NCI-H226 (cell line): Measurements from ENCODE around the gene CDH3.

Source experiments
- DNase-seq: peaks from one replicate; pipeline ENCODE4 v3.0.0-alpha.2; 2015

CDH3 gene

DNA sequence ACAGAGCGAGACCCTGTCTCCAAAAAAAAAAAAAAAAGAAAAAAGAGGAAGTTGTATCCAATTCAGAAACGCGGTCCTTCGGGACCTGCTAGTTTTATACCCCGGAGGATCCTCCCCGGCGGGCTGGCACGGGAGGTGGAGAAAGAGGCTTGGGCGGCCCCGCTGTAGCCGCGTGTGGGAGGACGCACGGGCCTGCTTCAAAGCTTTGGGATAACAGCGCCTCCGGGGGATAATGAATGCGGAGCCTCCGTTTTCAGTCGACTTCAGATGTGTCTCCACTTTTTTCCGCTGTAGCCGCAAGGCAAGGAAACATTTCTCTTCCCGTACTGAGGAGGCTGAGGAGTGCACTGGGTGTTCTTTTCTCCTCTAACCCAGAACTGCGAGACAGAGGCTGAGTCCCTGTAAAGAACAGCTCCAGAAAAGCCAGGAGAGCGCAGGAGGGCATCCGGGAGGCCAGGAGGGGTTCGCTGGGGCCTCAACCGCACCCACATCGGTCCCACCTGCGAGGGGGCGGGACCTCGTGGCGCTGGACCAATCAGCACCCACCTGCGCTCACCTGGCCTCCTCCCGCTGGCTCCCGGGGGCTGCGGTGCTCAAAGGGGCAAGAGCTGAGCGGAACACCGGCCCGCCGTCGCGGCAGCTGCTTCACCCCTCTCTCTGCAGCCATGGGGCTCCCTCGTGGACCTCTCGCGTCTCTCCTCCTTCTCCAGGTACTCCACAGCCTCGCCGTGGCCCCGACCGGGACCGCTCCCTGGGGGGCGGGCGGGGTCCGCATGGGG lies at the start of gene CDH3:
Gene CDH3 (plus strand): TSS at position 596 of the 779 bp plus-strand sequence. CDS start 70 bp downstream, at position 666.
- peak; percentile 62 for DNase-seq

DNA sequence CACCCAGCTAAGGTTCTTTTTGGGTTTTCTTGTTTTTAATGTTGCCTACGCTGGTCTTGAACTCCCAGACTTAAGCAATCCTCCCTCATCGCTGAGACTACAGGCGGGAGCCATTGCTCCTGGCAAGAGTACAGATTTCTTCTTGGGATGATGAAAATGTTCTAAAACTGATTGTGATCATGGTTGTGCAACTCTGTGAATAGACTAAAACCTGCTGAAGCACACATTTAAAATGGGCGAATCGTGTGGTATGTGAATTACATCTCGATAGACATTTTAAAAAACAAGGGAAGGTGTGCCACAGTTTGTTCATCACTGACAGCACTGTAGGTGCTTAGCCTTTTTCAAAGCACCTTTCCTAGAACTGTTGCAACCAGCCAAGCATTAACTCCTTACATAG lies 48.8 kb upstream of the CDH3 start:
- DNase-seq, result no peak

DNA sequence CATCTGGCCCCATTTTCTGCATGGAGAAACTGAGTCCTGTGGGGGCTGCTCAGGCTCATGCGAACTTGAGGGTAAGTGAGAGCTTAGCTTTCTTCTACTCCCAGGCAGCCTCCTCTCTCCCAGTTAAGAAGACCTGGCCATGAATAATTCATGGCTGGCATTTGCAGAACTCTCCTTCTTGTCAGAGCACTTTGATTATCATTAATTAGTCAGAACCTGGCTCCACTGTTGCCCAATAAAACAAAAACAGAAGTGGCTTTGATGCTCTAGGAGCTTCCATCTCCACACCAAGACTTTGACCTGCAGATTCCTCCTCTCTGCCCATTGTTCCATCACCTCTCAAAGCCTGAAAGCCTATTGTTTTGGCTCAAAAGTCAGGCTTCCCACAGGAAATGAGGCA lies 45.5 kb upstream of the CDH3 start:
- DNase-seq, result no peak

DNA sequence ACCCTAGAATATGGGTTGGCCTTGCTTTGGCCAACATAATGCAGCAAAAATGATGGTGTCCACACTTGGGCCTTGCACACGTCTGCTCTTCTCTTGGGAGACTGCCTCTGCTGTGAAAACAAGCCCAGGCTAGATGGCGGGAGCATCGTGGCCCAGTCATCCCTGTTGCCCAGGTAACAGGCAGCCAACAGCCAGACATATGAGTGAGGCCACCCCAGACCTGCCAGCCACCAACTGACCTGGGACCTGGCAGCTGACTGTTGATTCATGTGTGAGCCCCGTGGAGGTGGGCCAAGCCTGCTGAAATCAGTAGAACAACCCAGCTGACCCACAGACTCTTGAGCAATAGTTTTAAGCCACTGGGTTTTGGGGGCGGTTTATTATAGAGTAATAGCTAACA lies 39.4 kb upstream of the CDH3 start:
- DNase-seq, result peak; percentile 36

DNA sequence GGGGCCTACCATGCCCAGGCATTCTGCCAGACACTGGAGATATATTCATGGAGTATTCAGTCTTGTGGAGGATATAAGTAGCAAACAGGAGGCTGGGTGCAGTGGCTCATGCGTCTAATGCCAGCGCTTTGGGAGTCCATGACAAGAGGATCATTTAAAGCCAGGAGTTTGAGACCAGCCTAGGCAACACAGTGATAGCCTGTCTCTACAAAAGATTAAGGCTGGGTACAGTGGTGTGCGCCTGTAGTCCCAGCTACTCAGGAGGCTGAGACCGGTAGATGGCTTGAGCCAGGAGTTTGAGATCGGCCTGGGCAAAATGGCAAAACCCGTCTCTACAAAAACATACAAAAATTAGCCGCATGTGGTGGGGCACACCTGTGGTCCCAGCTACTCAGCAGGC lies 37.7 kb upstream of the CDH3 start:
- no peak for DNase-seq

DNA sequence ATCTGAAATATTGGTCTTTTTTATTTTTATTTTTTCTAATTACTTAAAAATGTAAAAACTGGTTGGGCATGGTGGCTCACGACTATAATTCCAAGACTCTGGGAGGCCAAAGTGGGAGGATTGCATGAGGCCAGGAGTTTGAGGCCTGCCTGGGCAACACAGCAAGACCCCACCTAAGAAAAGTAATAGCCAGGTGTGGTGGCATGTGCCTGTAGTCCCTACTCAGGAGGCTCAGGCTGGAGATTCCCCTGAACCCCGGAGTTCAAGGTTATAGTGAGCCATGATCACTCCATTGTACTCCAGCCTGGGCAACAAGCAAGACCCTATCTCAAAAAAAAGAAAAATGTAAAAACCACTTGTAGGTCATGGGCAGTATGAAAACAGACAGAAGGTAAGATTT lies 36.8 kb upstream of the CDH3 start:
- DNase-seq, result no peak

DNA sequence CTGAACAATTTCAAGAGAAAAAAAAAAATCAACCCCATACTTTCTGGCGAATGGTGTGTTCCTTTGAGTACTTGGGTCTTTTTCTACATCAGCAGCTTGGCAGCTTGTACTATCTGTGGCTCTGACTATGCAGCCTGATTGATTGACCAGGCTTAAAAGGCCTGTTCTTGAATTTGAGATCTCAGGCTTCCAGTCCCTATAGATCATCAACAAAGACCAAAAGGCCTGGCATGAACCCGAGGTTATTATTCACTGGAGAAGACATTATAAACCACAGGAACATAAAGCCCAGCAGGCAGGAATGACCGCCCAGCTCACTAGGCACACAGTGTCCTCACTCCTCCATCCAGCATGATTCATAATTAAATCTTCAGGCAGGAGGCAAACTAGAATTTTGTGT lies 32.1 kb upstream of the CDH3 start:
- no peak for DNase-seq

DNA sequence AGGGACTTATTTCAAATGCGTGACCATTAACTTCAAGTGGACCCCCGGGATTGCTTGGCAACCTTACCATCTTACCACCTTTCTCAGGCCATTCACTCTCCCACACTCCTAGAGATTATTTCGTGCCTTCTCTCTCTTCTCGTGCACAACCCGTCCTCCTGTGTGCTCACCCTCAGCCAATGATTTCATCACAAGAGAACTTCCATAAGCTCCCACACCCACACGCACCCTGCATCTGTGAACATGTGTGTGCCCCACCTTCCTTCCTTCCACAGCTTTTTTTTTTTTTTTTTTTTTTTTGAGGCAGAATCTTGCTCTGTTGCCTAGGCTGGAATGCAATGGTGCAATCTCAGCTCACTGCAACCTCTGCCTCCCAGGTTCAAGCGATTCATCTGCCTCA lies 27.4 kb upstream of the CDH3 start:
- DNase-seq, result no peak

DNA sequence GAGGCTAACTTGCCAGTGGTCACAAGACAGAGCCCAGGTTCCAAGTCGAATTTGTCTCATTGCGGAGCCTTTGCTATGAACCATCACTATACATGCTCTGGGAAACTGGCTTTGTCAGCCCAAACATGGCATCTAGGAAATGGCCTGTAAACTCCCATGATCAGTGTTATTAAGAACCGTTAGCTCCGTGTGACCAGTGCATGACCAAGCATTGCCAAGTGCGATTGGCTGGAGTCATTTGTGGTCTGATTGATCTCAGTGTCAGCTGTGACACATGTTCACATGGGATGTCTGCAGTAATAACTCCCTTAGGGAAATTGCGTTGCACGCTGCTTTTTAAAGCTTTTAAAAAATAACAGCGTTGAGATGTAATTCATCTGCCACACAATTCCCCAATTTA lies 18.6 kb upstream of the CDH3 start:
- no peak for DNase-seq

DNA sequence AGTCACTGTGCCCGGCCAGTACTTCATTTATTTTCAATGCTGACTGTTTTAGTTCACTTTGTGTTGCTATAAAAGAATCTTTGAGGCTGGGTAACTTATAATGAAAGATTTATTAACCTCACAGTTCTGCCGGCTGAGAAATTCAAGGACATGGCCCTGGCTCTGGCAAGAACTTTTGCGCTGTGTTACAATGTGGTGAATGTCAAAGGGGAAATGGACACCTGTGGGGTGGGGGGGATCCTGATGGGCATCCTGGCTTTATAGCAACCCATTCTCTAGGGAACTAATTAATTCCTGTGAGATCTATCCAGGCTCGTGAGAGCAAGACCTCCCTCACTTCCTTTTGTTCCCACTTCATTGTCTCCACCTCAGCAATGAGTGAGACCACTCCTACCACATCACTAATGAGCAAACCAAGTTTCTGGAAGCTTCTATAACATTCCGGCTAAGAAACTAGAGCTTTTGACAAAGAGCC lies 17.1 kb upstream of the CDH3 start:
- DNase-seq, result no peak

DNA sequence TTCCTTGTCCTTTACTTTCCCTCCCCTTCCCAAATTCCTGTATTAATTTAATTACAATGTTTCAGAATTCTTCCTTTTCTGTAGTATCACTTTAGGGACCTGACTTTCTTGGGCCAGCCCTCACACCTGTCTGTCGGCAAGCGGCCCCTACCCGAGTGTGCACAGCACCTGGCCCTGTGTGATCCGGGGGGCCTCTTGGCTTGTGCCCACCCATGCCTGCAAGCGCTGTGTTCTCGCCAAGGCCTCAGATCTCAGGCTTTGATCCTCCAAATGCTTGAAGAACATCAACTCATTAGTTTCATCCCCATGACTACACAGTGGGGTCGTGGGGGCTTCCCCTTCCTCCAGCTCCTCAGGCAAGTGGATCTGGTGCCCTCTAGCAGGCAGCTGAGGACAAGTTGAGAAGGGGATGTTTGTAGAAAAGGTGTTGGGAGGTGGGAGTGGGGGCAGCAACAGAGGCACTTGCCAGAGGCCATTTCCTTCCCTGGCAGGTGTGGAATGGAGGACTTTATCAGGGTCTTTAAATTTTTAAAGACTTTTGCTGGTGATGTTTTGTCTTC lies 15.7 kb upstream of the CDH3 start:
- no peak for DNase-seq

DNA sequence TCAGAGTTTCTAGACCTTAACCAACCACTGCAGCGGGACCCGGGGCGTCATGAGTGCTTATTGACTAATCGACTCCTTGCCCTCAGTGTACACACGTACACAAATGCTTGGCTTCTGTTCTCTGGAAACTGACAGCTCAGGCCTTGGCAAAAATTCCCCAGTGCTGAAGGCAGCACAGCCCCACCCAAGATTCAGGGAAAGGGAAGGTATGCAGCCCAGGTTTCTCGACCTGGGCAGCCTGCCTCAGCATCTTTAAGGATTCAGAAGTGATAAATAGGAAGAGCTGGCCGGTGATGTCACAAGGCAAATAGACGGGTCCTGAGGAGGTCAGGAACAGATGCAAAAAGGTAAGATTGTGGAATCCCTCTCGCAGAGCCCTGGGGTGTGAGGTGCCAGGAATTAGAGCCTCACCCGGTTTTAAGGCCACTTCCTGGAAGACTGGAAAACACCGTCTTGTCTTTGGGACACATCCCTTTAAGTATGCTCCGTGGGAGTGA lies 9.0 kb upstream of the CDH3 start:
- DNase-seq, result peak; percentile 70

DNA sequence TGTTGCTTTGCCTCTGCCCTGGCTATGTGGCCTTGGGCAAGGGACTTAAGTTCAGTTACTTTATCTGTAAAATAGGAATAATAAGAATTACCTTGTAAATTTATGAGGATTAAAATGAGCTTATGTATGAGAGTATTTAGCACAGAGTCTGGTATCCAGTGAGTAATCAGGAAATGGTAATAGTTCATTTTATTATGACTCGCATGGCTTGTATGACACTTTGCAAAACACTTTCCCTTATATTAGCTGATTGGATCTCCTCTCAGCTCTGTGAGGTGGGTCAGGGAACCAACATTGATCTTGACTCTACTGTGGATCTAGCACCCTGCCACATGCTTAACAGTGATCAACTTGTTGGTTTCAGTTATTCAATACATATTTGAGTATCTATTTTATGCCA lies 8.3 kb upstream of the CDH3 start:
- DNase-seq, result no peak

DNA sequence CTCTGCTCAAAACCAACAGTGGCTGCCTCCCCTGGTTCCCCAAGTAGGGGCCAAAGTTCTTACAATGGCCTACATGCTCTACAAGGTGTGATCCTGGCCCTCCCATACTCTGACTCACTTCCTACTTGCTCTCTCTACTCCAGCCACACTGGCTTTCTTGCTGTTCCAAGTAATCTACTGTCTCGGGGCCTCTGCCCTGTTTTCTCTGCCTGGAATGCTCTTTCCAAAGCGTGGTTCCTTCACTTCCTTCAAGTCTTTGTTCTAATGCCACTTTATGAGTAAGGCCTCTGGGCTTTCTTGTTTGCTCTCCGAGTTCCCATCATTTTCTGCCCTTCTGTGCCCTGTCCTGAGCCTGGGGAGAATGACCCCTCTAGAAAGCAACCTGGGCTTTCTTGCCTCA lies 4.1 kb upstream of the CDH3 start:
- peak; percentile 68 for DNase-seq

DNA sequence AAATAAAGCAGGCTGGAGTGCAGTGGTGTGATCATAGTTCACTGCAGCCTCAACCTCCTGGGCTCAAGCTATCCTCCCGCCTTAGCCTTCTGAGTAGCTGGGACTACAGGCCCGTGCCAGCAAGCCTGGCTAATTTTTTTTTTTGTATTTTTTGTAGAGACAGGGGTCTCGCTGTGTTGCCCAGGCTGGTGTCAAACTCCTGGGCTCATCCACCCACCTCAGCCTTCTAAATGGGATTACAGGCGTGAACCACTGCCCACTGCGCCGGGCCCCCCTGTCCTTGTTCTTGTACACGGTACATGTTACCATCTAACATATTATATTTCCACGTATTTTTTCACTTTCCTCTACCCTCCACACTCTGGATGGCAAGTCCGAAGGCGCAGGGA lies 3.1 kb upstream of the CDH3 start:
- DNase-seq, result no peak

DNA sequence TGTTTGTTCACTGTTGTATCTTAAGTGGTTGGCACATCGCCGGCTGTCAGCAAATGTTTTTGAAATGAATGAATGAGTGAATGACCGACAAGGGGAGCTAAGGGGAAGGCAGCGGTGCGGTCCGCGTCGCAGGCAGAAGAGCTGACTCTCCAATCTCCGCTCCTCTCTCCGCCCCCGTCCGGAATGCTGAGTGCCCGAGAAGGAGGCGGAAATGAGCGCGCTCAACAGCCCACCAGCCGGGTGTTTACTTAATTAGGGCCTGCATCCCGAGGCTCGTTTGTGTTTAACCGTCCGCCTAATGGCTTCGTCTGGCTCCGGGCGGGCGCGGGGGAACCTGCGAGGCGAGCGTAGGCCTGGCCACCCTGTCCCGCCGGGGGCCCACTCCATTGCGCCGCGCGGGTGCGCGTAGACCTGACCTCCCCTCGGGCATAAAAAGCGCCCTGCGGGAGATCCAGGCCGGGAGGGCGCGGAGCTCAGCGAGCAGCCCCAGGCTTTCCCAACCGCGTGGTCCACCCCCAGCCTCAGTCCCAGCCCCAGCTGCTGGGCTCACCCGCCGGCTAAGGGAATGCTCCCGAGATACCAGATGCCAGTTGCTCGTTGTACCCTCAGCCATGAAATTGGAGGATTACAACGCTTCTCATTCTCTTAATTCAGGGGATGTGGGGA lies 2.5 kb upstream of the CDH3 start:
- DNase-seq, result no peak

DNA sequence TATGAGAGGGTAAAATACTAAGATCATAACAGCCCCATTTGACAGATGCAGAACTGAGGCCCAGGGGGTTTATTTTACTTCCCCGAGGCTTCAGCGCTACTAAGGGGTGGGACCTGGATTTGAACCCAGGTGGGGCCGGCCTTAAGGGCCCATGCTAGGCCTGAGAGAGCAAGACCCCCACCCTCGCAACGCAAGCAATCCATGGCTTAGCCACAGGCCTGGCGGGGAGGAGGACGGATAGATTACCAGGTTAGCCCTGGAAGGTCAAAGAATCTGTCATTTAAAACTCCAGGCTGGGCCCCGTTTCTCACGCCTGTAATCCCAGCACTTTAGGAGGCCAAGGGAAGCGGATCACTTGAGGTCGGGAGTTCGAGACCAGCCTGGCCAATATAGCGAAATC lies 1.9 kb upstream of the CDH3 start:
- no peak for DNase-seq

DNA sequence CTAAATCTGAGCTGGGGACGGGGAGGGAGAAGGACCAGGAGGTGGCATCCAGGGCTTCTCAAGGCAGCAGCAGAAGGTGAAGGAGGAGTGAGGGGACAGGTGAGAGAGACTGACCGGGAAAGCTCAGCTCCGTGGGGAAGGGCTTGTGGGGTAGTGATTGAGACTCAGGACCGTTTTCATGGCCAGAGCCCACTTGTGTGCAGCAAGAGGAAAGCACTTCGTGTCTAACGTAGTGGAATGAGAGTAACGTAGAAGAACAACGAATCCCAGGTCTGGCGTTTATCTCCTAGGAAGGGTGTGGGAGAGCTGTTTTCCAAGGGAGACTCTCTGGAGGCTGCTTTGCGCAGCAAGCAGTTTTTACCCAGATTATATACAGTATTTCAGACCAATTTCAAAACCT lies 1.3 kb upstream of the CDH3 start:
- DNase-seq, result no peak

DNA sequence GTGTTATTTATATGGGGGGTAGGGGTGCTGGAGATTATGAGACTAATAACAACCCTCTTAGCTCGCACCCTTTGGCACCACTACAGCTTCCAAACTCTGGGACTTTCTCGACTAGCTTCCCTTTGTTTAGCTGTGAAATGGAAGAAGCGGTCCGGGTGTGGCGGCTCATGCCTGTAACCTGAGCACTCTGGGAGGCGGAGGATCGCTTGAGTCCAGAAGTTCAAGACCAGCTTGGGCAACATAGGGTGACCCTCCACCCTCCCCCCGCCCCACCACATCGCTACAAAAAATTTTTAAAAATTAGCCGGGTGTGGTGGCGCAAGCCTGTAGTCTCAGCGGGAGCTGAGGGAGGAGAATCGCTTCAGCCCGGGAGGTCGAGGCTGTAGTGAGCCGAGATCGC lies 814 bp upstream of the CDH3 start:
- DNase-seq, result no peak

DNA sequence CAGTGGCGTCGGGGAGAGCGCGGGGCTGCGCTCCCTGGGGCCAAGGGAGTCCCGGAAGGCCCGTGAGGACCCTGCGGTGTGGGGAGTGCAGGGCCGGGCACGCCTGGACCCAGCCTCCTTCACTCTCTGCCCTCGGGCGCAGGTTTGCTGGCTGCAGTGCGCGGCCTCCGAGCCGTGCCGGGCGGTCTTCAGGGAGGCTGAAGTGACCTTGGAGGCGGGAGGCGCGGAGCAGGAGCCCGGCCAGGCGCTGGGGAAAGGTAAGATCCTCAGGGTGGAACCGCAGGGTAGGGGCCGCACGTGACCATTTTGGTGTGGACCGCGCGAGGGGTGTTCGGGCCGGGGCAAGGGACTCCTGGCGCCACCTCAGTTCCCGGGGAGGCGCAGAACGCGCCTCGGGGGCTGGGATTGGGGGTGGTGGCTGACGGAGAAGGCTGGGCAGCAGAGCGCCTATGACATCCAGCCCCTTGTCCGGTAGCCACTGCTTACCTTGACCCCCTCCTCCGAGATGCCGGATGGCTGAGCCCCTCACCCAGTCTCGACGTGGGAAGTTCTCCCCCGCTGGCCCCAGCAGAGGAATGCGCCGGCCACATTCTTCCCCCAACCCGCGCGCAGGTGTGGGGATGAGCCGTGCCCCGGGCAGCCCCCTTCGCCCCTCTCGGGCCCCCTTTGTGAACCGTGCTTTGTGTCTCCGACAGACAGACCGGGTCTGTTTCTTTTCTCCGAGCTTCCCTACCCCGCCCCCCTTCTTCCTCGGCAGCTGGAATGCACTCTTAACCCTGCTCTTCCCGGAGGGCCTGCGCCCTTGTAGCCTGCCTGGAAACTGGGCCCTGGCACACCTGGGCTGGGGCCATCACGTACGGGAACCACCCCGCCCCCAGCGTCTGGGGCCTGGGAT lies 631 bp downstream of the CDH3 start:
- no peak for DNase-seq

DNA sequence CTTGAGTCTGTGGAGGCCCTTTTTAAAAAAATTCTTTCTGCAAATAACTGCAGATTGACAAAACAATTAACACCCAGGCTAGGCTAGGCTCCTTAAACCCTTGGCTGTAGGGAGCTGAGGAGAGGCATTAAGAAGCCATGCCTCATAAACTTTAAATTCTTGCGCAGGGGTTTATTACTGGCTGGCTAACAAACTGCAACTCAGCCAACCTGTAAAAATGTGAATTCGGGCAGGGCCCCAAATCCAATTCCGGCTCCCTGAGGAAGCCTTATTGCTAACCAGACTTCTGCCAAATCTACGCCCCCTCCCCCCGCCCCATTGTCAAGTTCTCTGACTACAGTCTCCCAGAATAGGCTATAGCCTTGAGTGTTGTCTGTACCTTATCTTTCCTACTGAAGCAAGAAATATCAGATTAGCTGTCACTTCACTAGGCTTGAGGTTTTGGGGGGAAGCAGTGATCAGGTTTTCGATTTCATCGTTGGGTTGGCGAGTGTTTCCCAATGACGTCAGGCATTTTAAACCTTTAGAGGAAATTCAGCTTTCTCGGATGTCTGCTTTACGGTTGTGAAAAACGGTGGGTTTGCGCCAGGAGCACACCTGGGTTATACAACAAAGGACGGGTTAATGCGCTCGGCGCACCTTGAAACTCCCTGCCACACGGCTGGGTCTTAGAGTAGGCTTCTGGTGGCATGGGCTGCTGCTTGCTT lies 2.0 kb downstream of the CDH3 start:
- no peak for DNase-seq

DNA sequence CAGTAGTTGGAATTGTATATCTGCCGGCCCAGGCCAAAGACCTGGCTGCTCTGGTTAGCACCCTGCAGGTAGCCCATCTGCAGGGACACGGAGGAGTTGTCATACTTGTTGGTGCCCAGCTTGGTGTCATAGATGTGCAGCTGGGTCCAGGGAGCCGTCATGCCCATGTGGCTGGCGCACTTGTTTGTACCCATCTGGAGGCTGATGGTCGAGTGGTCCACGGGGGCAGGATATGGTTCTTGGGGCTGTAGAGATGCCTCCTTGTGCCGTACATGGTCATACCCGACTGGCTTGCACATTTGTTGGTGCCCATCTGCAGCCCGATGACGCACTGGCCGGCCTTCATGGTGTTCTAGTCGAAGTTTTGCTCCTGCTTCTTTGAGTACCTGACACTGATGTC lies 6.0 kb downstream of the CDH3 start:
- no peak for DNase-seq
